Measurements from ENCODE around the gene GSTM3.

DNA sequence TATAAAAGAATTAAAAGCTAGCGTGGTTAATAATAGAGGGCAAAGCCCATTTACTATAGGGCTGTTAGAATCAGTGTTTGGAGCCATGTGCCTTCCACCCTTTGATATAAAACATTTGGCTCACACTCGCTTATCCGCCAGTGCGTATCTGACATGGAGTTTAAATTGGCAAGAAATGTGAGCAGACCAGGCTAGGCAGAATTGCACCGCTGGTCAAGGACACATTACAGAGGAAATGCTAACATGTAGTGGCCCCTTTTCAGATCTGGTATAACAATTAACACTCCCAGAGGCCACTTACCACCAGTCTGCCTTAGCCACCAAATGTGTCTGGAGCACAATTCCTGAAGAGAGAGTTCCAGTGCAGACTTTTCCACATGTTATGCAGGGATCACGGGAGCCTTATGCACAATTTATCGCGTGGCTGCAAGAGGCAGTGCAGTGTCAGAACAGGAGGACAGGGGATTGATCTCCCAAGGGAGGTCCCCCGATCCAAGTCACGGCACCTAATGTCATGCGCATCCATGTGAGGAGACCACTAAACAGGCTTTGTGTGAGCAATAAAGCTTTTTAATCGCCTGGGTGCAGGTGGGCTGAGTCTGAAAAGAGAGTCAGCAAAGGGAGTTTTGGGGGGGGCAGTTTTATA lies 14.0 kb downstream of the GSTM3 start:
- no peak for TF ChIP-seq POLR2AphosphoS5 (IDR thresholded peaks at IDR 0.05; ENCODE audit: borderline replicate concordance, low read depth, low read length)
- TF ChIP-seq EZH2 (IDR thresholded peaks at IDR 0.05): no peak

Measured in SK-N-MC (cell line).